Amniotic stem cell (primary cell): Measurements from ENCODE around the gene NTM.

ENCODE experiments used
- DNase-seq: peaks from one replicate; lab custom pipeline; 2025; lab: John Stamatoyannopoulos, UW

NTM gene

GRCh38 chr11:131644204-131644795 is 273.9 kb downstream of the NTM start:
- no peak for DNase-seq

DNA sequence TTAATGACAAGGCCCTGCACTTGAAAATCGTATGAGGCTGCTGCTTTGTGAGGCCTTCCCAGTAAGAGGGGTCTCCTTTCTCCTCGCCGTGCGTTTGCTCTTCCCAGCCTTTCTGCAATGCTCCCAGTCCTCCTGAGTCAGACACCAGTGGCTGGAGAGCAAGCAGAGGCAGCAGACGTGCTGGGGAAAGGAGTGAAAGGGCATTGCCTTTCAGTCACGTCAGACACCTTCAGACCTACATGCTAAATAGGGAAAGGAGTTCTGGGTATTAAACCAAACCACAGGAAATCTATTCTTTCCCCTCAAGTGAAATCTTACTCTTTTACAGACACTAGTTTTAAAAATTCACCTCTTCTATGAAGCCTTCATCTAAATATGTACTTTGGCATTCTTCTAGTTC is 274.8 kb downstream of the NTM start:
- DNase-seq, result no peak

DNA sequence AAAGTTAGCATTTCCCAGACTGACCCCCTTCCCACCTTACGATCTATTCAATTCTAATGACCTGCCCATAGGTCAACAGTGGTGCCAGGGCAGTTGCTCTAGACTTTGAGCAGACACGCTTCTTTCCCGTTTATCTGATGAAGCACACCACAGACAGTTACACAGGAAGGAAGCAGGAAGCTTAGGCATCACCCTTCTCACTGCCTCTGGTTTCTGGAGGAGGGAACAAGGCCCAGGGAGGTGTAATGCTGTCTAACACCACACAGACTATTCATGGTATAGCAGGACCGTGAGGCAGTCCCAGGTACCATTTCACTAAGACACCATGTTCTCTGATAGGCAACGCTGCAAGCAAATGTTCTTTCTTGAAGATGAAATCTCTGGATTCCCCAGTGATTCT is 279.4 kb downstream of the NTM start:
- no peak for DNase-seq

GRCh38 chr11:131652231-131652630 is 281.8 kb downstream of the NTM start:
- DNase-seq, result no peak

GRCh38 chr11:131653260-131653659 is 282.8 kb downstream of the NTM start:
- DNase-seq, result no peak

DNA sequence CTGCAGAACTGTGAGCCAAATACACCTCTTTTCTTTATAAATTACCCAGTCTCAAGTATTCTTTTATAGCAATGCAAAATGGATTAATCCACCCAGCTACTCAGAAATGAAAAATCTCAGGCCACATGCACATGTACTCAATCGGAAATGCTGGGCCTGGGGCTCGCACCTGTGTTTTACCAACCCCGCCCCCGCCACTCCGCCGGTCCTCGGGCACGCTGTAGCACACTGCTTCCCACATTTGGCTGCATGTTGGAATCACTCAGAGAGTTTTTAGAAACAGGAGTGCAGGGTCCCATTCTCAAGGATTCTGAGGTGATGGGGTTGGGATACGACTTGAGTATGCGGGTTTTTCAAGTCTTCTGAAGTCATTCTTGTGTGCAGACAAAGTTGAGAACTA is 284.4 kb downstream of the NTM start:
- DNase-seq, result no peak

- no peak for DNase-seq
These were observed 285.9 kb downstream of the NTM start for GRCh38 chr11:131656179-131656838.

- DNase-seq, result no peak
These were observed 286.4 kb downstream of the NTM start for GRCh38 chr11:131656839-131657211.

DNA sequence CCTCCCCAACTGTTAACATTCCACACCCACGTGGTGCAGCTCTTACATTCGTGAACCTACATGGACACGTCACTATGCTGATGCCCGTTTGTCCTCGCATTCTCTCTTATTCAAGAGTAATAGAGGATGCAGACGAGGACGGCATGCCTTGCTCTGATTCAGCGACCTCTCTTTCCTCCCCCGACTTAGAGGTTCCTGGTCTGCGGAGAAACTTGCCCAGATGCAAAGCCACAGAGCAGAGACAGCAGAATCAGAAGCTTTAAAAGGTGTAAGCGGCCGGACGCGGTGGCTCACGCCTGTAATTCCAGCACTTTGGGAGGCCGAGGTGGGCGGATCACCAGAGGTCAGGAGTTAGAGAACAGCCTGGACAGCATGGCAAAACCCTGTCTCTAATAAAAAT is 288.0 kb downstream of the NTM start:
- DNase-seq, result no peak

- DNase-seq, result no peak
These were observed 288.5 kb downstream of the NTM start for GRCh38 chr11:131658952-131659351.

- no peak for DNase-seq
These were observed 289.5 kb downstream of the NTM start for GRCh38 chr11:131659931-131660330.

DNA sequence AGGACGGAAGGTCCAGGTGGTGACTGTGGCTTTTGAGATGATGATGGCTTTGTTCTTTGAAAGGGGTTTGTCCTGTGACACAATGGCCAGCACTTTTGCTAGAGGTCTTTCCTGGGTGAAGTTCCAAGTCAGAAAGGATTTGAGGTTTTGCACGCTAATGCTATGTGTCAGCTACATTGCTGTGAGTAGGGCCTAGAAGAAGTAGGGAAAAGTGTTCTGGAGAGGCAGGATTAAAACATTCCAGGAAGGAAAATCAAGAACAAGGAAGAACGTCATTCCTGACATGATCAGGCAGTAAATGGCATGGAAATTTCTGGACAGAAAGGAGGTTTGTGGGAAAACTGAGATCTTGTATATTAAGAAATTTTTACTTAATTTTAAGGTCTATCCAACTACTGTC is 290.7 kb downstream of the NTM start:
- DNase-seq, result no peak

GRCh38 chr11:131662317-131662972 is 292.0 kb downstream of the NTM start:
- DNase-seq, result no peak

- DNase-seq, result no peak
These were observed 292.6 kb downstream of the NTM start for GRCh38 chr11:131662993-131663392.

- no peak for DNase-seq
These were observed 293.2 kb downstream of the NTM start for GRCh38 chr11:131663405-131664200.

- DNase-seq, result no peak
These were observed 293.9 kb downstream of the NTM start for GRCh38 chr11:131664293-131664692.

GRCh38 chr11:131664816-131665215 is 294.4 kb downstream of the NTM start:
- no peak for DNase-seq

GRCh38 chr11:131665344-131665968 is 295.0 kb downstream of the NTM start:
- DNase-seq, result no peak

DNA sequence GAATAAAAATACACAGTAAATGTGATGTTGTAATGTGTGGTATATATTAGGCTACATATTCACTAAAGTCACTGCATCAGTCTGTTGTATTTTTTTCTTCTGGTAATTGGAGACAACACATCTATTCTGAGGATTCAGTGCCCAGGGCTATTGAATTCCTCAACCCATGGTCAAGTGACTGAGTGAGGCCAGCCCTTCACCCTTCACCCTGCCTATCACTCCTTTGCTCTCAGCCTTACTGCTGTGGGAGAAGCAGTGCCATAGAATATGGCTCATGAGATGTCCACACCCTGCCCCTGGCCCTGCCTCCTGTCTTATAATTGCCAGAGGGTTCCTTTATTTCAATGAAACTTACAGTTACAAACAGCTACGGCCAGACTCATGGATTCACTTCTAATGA is 295.6 kb downstream of the NTM start:
- DNase-seq, result no peak

DNA sequence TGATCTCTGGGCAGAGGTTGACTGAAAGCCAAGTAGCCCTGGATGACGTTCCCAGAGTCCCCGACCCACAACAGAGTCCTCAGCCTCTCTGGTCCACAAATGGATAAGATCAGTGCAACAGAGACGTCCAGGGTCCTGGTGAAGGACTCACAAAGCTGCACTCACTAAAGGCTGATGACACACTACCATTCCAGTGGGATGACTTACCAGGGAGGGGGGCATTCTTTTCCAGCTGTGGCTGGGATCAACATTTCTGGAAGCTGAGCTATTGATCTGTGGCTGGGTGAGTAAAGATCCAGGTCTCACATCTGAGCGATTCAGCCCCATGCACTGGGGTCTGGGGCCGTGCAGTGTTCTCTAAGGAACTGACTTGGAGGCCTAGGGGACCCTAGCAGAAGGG is 296.2 kb downstream of the NTM start:
- DNase-seq, result peak; percentile 25

- no peak for DNase-seq
These were observed 297.2 kb downstream of the NTM start for GRCh38 chr11:131667566-131667965.
